H9 (cell line): Measurements from ENCODE around the gene LRP1-AS. TPM values are rescaled to one million over a fixed set of nuclear protein-coding genes. Genes with fewer than 3 reads are reported as not detected.

Experiments
- DNase-seq: peaks from one replicate; pipeline ENCODE4 v3.0.0-alpha.2; 2017
- H2AFZ ChIP-seq: one replicate; pipeline ENCODE4 v1.6.1; 2013; ENCODE audit warnings: mild to moderate bottlenecking, low read length, control low read depth, moderate library complexity
- H2AK5ac ChIP-seq: 2 replicates; pipeline ENCODE4 v1.6.1; 2013; ENCODE audit warnings: low read length, control low read depth, mixed read lengths; ENCODE audit not compliant: insufficient read length
- H2BK120ac ChIP-seq: one replicate; pipeline ENCODE4 v1.6.1; 2013; ENCODE audit warnings: low read depth, mild to moderate bottlenecking, low read length, control low read depth, inconsistent platforms; ENCODE audit not compliant: poor library complexity, severe bottlenecking
- H2BK12ac ChIP-seq: 2 replicates; pipeline ENCODE4 v1.6.1; 2013; ENCODE audit warnings: low read length, control low read depth, mixed read lengths, low read depth; ENCODE audit not compliant: insufficient read length
- H2BK15ac ChIP-seq: 2 replicates; pipeline ENCODE4 v1.6.1; 2013; ENCODE audit warnings: low read depth, low read length, control low read depth
- H2BK20ac ChIP-seq: one replicate; pipeline ENCODE4 v1.6.1; 2013; ENCODE audit warnings: low read depth, mild to moderate bottlenecking, low read length, control low read depth, inconsistent platforms; ENCODE audit not compliant: poor library complexity, severe bottlenecking
- H2BK5ac ChIP-seq: 2 replicates; pipeline ENCODE4 v1.6.1; 2013; ENCODE audit warnings: low read length, control low read depth, mixed read lengths; ENCODE audit not compliant: insufficient read length
- H3K14ac ChIP-seq: 2 replicates; pipeline ENCODE4 v1.6.1; 2013; ENCODE audit warnings: low read length, control low read depth; ENCODE audit not compliant: insufficient read depth
- H3K18ac ChIP-seq: 2 replicates; pipeline ENCODE4 v1.6.1; 2013; ENCODE audit warnings: low read depth, mild to moderate bottlenecking, mixed read lengths, low read length, control low read depth; ENCODE audit not compliant: insufficient read length
- H3K23ac ChIP-seq: 2 replicates; pipeline ENCODE4 v1.6.1; 2013; ENCODE audit warnings: low read length, control low read depth, mixed read lengths, low read depth; ENCODE audit not compliant: insufficient read length
- H3K23me2 ChIP-seq: 2 replicates; pipeline ENCODE4 v1.6.1; 2013; ENCODE audit warnings: low read depth, mild to moderate bottlenecking, mixed read lengths, low read length, control low read depth; ENCODE audit not compliant: insufficient read length, poor library complexity, severe bottlenecking
- H3K27ac ChIP-seq: 2 replicates; pipeline ENCODE4 v1.5.1; 2013; ENCODE audit warnings: low read length, control low read depth, mixed read lengths, low read depth; ENCODE audit not compliant: insufficient read length
- H3K27me3 ChIP-seq: 2 replicates; pipeline ENCODE4 v1.6.1; 2013; ENCODE audit warnings: low read length, control low read depth, inconsistent platforms; ENCODE audit not compliant: insufficient read depth
- H3K4ac ChIP-seq: 2 replicates; pipeline ENCODE4 v1.6.1; 2013; ENCODE audit warnings: low read depth, mild to moderate bottlenecking, control low read depth, inconsistent platforms, low read length, moderate library complexity
- H3K4me1 ChIP-seq: 2 replicates; pipeline ENCODE4 v1.6.1; 2013; ENCODE audit warnings: low read length, control low read depth, inconsistent platforms; ENCODE audit not compliant: insufficient read depth
- H3K4me2 ChIP-seq: 2 replicates; pipeline ENCODE4 v1.6.1; 2013; ENCODE audit warnings: low read length, control low read depth, mixed read lengths; ENCODE audit not compliant: insufficient read length, insufficient read depth
- H3K56ac ChIP-seq: 2 replicates; pipeline ENCODE4 v1.6.1; 2013; ENCODE audit warnings: low read depth, mild to moderate bottlenecking, mixed read lengths, low read length, control low read depth; ENCODE audit not compliant: insufficient read length
- H3K79me1 ChIP-seq: 2 replicates; pipeline ENCODE4 v1.6.1; 2013; ENCODE audit warnings: low read depth, mild to moderate bottlenecking, moderate library complexity, low read length, control low read depth, inconsistent platforms; ENCODE audit not compliant: insufficient read depth, poor library complexity, severe bottlenecking
- H3K79me2 ChIP-seq: 2 replicates; pipeline ENCODE4 v1.6.1; 2013; ENCODE audit warnings: low read length, control low read depth, inconsistent platforms; ENCODE audit not compliant: insufficient read depth
- H3K9ac ChIP-seq: 2 replicates; pipeline ENCODE4 v1.6.1; 2013; ENCODE audit warnings: low read length, control low read depth, mixed read lengths; ENCODE audit not compliant: insufficient read length; ENCODE audit errors: extremely low read depth
- H3K9me3 ChIP-seq: one replicate; pipeline ENCODE4 v1.6.1; 2013; ENCODE audit warnings: low read depth, low read length, inconsistent platforms; ENCODE audit not compliant: control insufficient read depth
- H3T11ph ChIP-seq: one replicate; pipeline ENCODE4 v1.6.1; 2013; ENCODE audit warnings: mild to moderate bottlenecking, low read length, control low read depth, inconsistent platforms
- H4K20me1 ChIP-seq: one replicate; pipeline ENCODE4 v1.6.1; 2013; ENCODE audit not compliant: control insufficient read depth, insufficient read length, insufficient read depth
- H4K5ac ChIP-seq: 2 replicates; pipeline ENCODE4 v1.6.1; 2013; ENCODE audit warnings: low read depth, mild to moderate bottlenecking, mixed read lengths, low read length, control low read depth; ENCODE audit not compliant: insufficient read length
- H4K8ac ChIP-seq: replicated peaks from 2 replicates; pipeline ENCODE4 v1.6.1; 2013; ENCODE audit warnings: low read length, control low read depth, mixed read lengths, low read depth; ENCODE audit not compliant: insufficient read length
- H4K91ac ChIP-seq: 2 replicates; pipeline ENCODE4 v1.6.1; 2013; ENCODE audit warnings: low read depth, mild to moderate bottlenecking, moderate library complexity, mixed read lengths, low read length, control low read depth; ENCODE audit not compliant: insufficient read length
- H3K27ac Mint-ChIP-seq, 3 experiments: 2 replicates in 2 of 3; 3 replicates in 1 of 3; pipeline ENCODE4 v1.8.0; 2020 to 2021; ENCODE audit warnings: mixed read lengths in 3 of 3, mild to moderate bottlenecking in 1 of 3, moderate library complexity in 1 of 3
- H3K27me3 Mint-ChIP-seq: 2 replicates; pipeline ENCODE4 v1.8.0; 2021; ENCODE audit warnings: low read depth, mild to moderate bottlenecking, moderate library complexity, mixed read lengths
- H3K36me3 Mint-ChIP-seq, 3 experiments: 2 replicates in 2 of 3; 3 replicates in 1 of 3; pipeline ENCODE4 v1.8.0; 2020 to 2021; ENCODE audit warnings: low read depth in 3 of 3, mixed read lengths in 3 of 3; ENCODE audit not compliant: insufficient read depth in 1 of 3
- H3K4me1 Mint-ChIP-seq, 2 experiments: 2 replicates each; pipeline ENCODE4 v1.8.0; 2020; ENCODE audit warnings: mixed read lengths in 2 of 2
- H3K4me3 Mint-ChIP-seq, 2 experiments: 2 replicates in 1 of 2; 3 replicates in 1 of 2; pipeline ENCODE4 v1.8.0; 2020 to 2021; ENCODE audit warnings: mild to moderate bottlenecking in 2 of 2, mixed read lengths in 2 of 2, moderate library complexity in 1 of 2
- H3K9me3 Mint-ChIP-seq, 2 experiments: 2 replicates in 1 of 2; 3 replicates in 1 of 2; pipeline ENCODE4 v1.8.0; 2020; ENCODE audit warnings: mild to moderate bottlenecking in 2 of 2, mixed read lengths in 2 of 2, moderate library complexity in 1 of 2
- WGBS: extraction: QIAGEN DNeasy Blood & Tissue Kit; methylation state at CpG from one replicate; pipeline ENCODE4 v1.1.7; 2013; ENCODE audit warnings: missing lambda C conversion rate, low lambda C conversion rate, mixed read lengths; ENCODE audit not compliant: insufficient read length; ENCODE audit errors: extremely low coverage; 5-methylcytosine and 5-hydroxymethylcytosine counted together
- total RNA-seq: library from RNA; stranded (reverse); gene quantifications from 2 replicates; pipeline ENCODE4 v1.2.1, GENCODE V29; 2021
- TF ChIP-seq, protein P1 (sequence below): fragments of 200-600 bp; sonication (generic); conservative IDR thresholded peaks from 3 replicates; pipeline ENCODE4 v1.8.0; 2021; ENCODE audit warnings: antibody characterized with exemption, mild to moderate bottlenecking

Gene LRP1-AS
- total RNA-seq, 1 experiment from 2014 or later, result not detected

DNA sequence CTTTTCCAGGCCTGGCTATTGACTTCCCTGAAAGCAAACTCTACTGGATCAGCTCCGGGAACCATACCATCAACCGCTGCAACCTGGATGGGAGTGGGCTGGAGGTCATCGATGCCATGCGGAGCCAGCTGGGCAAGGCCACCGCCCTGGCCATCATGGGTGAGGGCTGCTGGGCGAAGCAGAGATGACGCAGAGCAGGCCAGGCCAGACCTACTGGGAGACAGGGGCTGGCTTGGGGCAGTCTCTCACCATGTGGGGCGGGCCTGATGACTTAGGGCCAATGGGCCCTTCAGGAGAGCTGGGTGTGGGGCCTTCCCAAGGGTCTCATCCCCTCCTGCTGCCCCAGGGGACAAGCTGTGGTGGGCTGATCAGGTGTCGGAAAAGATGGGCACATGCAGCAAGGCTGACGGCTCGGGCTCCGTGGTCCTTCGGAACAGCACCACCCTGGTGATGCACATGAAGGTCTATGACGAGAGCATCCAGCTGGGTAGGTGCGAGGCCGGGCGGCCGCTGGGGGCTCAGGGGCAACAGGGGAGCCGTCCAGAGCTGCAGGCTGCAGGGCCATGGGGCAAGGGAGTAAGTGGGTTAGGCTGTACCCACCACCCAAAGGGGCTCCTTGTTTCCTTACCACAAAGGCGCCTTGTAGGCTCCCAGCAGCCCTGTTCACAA lies 33.0 kb upstream of the LRP1-AS start:
- Mint-ChIP-seq H3K4me1 (peaks cover 4 to 5% of the 10 kb centered on the region in 2 experiments), H3K4me3 (no peak overlapping the region), H3K9me3 (no peaks in the 10 kb centered on the region), H3K27me3 (no peaks in the 10 kb centered on the region), H3K27ac (no peak overlapping the region), H3K36me3 (peaks cover 54 to 90% (median 88%) of the 10 kb centered on the region in 3 experiments; a peak in 6 of 7 replicates)
- Histone ChIP-seq H3K27me3 (no peaks in the 10 kb centered on the region), H3K23me2 (no peaks in the 10 kb centered on the region), H3K14ac (no peak overlapping the region), H3K4me2 (no peak overlapping the region), H2BK20ac (no peak overlapping the region), H2BK15ac (no peak overlapping the region), H2BK120ac (no peak overlapping the region), H2AFZ (no peak overlapping the region), H3K18ac (no peak overlapping the region), H3K27ac (no peak overlapping the region), H3K4me1 (no peaks in the 10 kb centered on the region), H2AK5ac (no peak overlapping the region), H3T11ph (no peak overlapping the region), H3K23ac (no peak overlapping the region), H2BK5ac (no peak overlapping the region), H4K91ac (no peak overlapping the region), H4K5ac (no peak overlapping the region), H3K79me2 (no peaks in the 10 kb centered on the region), H3K9ac (no peak overlapping the region), H3K79me1 (no peaks in the 10 kb centered on the region), H3K9me3 (no peaks in the 10 kb centered on the region), H4K20me1 (peaks cover 3% of the 10 kb centered on the region), H3K56ac (no peak overlapping the region), H2BK12ac (no peak overlapping the region), H3K4ac (no peak overlapping the region), H4K8ac (no peak overlapping the region)
- no peak for DNase-seq
- TF ChIP-seq, protein P1, sequence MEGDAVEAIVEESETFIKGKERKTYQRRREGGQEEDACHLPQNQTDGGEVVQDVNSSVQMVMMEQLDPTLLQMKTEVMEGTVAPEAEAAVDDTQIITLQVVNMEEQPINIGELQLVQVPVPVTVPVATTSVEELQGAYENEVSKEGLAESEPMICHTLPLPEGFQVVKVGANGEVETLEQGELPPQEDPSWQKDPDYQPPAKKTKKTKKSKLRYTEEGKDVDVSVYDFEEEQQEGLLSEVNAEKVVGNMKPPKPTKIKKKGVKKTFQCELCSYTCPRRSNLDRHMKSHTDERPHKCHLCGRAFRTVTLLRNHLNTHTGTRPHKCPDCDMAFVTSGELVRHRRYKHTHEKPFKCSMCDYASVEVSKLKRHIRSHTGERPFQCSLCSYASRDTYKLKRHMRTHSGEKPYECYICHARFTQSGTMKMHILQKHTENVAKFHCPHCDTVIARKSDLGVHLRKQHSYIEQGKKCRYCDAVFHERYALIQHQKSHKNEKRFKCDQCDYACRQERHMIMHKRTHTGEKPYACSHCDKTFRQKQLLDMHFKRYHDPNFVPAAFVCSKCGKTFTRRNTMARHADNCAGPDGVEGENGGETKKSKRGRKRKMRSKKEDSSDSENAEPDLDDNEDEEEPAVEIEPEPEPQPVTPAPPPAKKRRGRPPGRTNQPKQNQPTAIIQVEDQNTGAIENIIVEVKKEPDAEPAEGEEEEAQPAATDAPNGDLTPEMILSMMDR, result no peak
- no CpG with 5 or more reads among the region's 20 CpGs for WGBS
